HG03575 (cell line): Measurements from ENCODE around the gene ZDHHC18.
"Not testable (repeated sequence)": the region's sequence is repeated elsewhere in the genome, so short reads cannot be mapped to it uniquely, and the experiment has no call there.

Experiments
- ATAC-seq: cut with Tn5 transposase; IDR thresholded peaks from one replicate; pipeline ENCODE4 v1.9.1; 2021; ENCODE audit not compliant: unreplicated experiment, insufficient number of reproducible peaks, low FRiP score; ENCODE audit errors: extremely low read depth

The ZDHHC18 gene

DNA sequence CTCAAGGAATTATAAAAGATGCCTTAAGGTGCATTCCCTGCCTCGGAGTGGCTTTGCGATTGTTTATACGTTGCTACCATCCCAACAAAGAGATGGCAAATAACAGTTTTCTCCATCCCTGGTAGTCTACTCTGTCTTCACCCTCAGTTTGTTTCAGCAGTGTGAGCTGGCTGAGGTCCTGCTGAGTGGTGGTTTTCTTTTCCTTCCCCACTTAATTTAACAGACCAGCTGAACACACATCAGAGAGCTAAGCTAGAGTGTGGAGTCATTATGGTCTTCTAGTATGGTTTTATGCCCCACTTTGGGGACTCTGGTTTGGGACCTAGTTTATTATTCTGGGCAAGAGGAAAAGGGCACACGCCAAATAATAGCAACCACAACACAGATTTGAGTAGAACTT lies 36.6 kb upstream of the ZDHHC18 start:
- no peak for ATAC-seq

DNA sequence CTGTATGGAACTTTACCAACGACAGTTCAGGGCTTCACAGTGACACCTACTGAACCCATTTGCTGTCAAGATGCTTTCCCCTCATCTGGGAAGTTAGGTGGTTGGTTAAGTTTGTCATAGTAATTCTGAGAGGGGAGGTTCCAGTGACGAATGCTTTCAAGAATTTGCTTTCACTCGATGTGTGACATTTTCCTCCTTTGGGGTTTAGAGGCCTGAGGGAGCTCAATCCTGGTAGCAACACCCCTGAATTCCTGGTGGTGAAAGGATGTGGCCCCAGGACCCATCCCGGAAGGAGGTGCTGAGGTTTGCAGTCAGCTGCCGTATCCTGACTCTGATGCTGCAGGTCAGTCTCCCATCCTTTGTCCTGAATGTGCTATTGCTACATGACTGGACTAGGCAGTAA lies 35.9 kb upstream of the ZDHHC18 start:
- no peak for ATAC-seq

DNA sequence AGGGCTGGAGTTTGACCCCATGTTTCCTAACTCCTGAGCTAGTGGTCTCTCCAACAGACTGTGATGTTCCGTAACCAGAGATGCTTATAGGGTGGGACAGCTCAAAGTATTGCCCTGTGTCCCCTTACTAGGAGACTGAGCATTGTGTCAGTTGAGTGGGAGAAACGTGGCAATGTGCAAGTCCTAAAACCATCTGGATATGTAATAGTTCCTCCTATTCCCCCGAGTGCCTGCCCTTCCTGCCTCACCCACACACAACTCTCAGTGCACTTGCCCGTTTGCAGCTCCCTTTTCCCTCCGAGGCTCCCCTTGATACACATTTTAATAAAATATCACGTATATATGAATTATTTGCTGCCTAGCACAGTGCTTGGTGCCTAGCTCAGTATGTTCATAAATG lies 35.3 kb upstream of the ZDHHC18 start:
- no peak for ATAC-seq

DNA sequence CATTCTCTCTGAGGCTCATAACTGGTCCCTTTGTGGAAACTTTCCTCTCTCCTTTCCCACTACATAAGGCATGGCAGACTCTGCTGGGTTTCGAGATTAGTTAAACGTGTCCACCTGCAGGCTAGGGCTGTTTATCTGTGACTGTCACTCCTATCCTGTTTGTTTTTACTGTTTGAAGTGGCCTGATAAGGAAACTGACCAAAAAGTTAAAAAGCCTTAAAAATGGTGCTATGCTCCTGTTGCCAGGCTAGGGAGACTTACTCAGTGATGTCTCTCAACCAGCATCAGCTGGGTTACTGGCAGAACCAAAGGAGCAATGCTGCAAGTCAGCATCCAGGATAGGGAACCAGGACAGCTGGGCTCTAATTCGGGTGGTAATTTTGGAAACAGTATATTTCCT lies 34.9 kb upstream of the ZDHHC18 start:
- ATAC-seq, result no peak

DNA sequence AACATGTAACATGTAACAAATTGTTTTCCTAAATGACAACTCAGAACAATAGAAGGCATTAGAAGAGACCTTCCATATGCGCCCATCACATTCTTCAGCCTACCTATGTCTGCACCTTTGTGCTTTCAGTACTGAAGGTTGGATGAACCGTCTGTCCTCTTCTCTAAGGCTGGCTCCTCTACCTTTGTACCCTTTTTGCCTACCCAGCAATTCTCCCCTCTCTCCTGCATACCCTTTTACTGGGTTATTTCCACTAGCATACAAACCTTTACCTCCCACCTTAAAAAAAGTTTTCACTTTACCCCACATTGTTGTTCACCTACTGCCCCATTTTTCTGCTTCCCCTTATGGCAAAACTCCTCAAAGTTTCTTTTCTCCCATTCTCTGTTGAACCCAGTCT lies 33.6 kb upstream of the ZDHHC18 start:
- no peak for ATAC-seq

DNA sequence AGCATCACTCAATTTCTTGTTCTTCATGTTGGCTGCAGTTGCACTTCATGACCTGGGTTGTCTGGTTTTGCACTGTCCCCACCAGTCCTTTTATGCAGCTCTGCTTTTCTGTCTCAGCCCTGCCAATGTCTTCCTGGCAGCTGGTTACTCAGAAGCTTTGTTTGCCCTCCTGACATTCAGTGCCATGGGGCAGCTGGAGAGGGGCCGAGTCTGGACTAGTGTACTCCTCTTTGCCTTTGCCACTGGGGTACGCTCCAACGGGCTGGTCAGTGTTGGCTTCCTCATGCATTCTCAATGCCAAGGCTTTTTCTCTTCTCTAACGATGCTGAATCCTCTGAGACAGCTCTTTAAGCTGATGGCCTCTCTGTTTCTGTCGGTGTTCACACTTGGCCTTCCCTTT lies 32.1 kb upstream of the ZDHHC18 start:
- no peak for ATAC-seq

DNA sequence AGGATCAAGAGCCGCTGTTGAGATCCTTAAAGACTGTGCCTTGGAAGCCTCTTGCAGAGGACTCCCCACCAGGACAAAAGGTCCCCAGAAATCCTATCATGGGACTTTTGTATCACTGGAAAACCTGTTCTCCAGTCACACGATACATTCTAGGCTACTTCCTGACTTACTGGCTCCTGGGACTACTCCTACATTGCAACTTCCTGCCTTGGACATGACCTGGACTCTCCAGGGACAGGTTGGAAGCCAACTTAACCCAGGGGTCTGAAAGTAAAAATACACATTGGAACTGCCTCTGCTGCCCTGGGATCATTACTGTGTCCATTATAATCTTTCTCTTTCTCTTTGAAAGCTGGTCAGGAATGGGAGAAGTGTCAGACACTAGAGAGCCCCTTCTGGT lies 28.9 kb upstream of the ZDHHC18 start:
- no peak for ATAC-seq

DNA sequence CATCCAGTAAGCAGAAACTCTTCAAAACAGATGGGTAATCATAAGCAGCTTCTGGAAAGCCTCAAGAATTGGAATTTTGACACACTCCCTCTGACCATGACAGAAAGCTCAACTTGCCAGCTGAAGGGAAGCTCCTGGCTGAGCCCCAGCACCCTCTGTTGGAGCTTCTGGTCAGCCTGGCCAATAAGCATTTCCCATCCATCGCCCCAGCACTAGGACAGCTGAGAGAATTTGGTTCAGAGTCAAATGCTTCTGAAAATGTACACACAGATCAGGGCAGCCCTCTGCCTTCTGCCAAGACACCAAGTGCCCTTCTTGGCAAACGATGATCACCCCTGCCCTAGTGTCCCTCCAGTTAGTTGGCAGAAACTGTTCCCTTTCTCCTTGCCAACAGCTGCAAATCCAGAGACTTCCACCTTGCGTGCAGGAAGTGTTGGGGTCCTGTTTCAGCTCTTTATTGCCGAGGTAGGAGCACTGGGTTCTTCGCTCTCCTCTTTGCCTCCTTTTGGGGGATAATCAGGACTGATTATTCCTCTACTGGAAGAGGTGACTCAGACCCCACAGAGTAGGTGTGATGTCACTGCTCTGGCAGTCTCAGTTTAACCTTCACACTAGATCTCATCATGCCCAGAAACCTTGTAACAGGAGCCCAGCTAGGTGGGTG lies 26.9 kb upstream of the ZDHHC18 start:
- ATAC-seq, result no peak

DNA sequence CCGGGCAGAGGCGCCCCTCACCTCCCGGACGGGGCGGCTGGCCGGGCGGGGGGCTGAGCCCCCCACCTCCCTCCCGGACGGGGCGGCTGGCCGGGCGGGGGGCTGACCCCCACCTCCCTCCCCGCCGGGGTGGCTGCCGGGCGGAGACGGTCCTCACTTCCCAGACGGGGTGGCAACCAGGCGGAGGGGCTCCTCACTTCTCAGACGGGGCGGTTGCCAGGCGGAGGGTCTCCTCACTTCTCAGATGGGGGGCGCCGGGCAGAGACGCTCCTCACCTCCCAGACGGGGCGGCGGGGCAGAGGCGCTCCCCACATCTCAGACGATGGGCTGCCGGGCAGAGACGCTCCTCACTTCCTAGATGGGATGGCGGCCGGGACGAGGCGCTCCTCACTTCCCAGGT lies 22.6 kb upstream of the ZDHHC18 start:
- ATAC-seq, result not testable (repeated sequence)

DNA sequence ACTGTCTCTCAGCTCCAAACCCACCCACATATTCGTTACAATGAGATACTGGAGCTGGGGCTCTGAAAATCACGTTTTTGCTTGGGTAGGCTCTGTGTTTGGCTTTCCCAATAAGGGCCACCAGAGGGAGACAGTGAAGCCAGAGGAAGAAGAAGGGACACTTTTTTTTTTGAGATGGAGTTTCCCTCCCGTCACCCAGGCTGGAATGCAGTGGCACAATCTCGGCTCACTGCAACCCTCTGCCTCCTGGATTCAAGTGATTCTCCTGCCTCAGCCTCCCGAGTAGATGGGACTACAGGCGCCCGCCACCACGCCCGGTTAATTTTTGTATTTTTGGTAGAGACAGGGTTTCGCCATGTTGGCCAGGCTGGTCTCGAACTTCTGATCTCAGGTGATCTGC lies 16.4 kb upstream of the ZDHHC18 start:
- ATAC-seq, result not testable (repeated sequence)

DNA sequence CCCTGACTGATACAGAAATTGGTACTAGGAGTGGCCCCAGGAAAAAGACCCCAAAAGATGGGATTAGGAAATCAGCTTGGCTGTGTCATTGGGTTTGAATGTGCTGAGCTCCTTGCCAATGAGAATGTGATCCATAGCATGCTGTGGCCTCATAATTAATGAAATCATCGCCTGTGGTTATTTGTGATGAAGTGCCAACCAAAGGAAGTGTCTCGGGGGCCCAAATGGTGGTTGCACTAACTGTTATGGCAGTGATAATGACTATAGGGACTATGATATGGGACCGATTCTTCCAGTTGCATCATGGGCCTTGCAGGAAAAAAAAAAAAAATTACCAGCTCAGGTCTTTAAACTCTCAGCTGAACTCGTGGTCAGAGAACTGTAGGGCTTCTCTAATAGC lies 15.4 kb upstream of the ZDHHC18 start:
- no peak for ATAC-seq

DNA sequence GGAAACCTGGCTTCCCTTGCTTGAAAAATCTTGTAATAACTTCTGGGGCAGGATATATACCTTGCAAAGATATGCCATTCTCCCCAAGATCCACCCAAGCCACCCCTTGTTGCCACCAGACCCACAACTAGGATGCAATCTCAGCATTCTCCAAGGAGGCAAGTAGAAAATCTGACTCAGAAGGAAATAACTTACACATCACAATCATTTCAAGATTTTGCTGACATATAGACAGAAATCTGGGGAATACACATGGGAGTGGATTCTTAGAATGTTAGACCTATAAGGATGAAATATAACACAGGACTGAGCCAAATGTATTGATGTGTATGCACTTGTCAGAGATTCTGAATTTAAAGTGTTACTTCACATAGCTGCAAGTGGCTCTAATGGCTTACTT lies 14.8 kb upstream of the ZDHHC18 start:
- no peak for ATAC-seq

DNA sequence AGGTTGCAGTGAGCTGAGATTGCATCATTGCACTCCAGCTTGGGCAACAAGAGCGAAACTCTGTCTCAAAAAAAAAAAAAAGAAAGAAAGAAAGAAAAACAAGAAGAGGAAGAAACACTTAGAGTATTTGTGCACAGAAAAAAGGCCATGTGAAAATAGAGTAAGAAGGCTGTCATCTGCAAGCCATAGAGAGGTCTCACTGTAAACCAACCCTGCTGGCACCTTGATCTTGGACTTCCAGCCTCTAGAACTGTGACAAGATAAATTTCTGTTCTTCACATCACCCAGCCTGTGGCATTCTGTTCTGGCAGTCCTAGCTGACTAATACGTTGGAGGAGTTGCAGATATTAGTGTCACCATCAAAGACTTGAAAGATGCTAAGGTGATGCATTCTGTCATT lies 12.1 kb upstream of the ZDHHC18 start:
- ATAC-seq, result no peak

DNA sequence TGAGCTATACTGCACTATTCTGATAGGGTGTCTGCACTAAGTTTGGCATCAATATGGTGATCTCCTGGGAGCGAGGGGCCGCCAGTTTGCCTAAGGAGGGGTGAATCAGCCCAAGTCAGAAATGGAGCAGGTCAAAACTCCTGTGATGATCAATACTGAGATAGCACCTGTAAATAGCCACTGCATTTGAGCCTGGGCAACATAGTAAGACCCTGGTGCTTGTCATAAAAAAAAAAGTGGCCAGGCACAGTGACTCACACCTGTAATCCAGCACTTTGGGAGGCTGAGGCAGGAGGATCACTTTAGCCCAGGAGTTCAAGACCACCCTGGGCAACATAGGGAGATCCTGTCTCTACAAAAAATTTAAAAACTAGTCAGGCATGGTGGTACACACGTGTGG lies 11.6 kb upstream of the ZDHHC18 start:
- ATAC-seq, result no peak

DNA sequence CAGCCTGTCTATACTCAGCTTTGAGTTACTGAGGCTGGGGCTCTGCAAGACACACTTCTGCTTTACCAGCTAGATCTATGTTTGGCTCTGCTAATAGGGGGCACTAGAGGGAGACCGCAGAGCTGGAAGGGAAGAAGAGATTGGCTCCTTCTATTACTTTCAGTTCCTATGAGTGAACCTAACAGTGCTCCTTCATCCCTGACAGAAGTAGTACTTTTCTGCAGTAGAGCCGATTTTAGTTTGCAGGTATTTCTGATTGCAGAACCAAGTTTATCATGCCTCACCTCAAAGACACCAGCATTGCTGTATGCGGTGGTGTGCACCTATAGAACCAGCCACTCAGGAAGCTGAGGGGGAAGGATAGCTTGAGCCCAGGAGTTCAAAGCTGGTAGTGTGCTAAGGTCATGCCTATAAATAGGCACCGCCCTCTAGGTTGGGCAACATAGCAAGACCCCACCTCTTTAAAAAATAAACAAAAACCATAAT lies 5.7 kb upstream of the ZDHHC18 start:
- ATAC-seq, result no peak

DNA sequence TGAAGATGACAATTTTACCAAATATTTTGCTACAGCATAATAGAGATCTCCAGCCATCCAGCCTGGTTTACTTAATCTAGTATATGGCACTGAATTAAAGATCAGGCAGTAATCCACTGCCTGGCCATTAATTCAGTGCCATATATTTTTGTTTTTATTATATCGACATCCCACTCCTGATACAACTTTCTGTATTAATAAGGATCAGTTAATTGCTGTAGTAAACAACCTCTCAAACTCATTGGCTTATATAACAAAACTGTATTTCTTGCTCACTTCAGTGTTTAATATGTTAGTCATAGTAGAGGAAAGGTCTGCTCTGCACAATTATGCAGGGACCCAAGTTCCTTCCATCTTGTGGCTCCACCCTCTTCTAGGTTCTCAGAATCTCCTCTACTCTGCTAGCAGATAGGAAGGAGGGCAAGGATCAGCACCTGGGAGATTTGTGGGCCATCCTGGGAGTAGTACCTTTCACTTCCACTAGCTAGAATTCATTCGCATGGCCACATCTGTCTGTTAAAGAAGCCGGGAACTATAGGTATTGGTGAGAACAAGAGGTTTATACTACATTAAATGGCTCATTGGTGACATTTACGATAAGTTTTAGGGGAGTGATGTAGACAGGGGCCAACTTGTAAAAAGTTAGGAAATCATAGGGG lies 3.6 kb upstream of the ZDHHC18 start:
- ATAC-seq, result no peak

DNA sequence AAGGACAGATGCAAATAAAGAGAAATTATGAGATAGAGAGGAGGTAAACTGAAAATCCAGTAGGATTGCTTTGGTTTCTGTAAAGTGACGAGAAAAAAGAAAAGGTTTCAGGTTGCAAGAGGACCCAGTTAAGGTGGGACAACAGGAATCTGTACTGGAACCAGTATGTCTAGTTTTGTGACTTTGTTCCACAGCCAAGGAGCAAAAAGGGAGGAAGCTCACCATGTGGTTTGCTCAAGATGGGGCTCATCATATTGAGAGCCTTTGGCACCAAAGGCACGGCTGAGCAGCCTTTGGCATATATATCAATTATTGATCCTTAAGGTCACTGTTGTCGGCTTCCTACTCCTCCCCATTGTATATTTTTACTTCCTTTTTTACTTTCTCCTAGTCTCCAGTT lies 1.8 kb upstream of the ZDHHC18 start:
- no peak for ATAC-seq

DNA sequence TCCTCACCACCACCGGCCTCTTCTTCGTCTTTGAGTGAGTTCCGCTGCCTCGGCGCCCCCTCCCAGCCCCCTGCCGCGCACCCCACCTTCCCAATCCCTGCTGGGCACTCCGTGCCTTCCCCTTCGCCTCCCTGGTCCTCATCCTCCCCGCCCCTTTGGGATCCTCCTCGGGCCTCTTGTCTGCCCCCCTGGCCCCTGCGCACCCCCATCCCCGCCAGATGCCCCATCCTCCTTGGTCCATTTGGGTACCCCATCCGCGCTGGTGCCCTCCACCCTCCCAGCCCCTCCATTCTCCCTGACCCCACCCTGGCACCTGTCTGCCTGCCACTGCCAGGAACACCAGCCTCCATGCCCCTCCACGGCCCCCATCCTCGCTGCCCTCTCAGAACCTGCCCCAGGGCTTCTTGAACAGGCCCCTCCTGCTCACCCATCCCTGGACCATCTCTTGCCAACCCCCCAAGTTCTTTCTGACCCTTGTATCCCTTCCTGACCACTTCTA lies 667 bp downstream of the ZDHHC18 start:
- no peak for ATAC-seq

DNA sequence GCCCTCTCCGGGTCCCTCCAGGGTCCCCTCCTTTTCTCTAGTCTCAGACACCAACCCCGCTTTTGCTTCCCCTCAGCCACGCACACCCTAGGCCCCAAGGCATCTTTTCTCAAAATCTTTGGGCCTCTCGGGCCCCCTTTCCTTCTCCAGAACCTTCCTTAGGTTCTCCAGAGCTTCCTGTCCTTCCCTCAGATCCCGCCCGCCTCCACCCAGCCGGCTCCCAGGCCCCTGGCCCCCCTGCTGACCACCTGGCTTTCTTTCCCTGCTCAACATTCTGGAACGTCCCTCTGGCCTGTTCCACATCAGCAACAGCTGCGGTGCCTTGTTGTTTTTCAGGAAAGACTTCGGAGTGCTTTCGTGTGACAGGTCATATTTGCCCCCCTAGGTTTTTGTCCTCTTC lies 1.2 kb downstream of the ZDHHC18 start:
- no peak for ATAC-seq

DNA sequence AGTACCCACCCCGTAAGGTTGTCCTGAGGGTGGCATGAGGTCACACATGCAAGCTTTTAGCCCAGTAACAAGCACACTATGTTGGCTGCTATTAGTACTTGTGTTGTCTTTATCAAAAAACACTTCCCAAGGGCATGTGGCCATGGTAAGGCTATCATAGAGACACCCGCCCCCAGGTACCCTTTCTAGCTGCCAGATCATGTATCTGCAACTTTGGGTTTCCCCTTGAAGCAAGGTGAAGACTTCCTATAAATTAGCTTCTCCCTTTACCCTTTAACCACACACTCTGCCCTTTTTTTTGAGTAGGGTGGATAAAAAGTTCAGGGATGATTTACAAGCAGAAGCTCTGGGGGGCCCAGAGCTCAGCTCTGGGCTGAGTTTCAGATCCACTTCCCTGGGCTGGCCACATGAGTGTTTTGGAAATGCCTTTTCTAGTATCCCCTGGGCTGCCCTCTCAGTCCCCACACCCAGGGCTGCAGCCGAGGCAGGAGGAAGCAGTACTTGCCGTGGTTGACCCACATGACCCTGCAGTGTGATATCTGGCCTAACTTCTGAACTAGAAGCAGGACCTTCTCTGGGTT lies 2.0 kb downstream of the ZDHHC18 start:
- no peak for ATAC-seq
